IMR-90 (cell line): Measurements from ENCODE around the gene NAPSA.
"Not testable (repeated sequence)": the region's sequence is repeated elsewhere in the genome, so short reads cannot be mapped to it uniquely, and the experiment has no call there.

Source experiments
- CTCF ChIP-seq: conservative IDR thresholded peaks from 2 replicates; pipeline ENCODE4 v1.5.1; 2012; ENCODE audit warnings: mild to moderate bottlenecking, low read depth, low read length, improper control_type of control experiment
- NFE2L2 ChIP-seq: fragments of 150-350 bp; IDR thresholded peaks from 2 replicates; pipeline ENCODE4 v1.6.1; 2016; ENCODE audit warnings: low read depth, mild to moderate bottlenecking, low read length

DNA sequence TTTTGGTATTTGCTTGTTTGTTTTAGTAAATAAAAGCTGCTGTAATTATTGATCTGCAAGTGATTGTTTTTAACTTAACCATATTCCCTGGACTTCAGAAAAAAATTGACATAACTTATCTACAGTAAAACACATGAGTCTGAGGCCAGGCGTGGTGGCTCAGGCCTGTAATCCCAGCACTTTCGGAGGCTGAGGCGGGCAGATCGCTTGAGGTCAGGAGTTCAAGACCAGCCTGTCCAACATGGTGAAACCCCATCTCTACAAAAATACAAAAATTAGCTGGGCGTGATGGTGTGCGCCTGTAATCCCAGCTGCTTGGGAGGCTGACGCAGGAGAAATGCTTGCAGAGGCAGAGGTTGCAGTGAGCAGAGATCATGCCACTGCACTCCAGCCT lies 12.0 kb downstream of the NAPSA start:
- TF ChIP-seq CTCF, NFE2L2: not testable (repeated sequence)
